Measurements from ENCODE around the gene PRR19. TPM values are rescaled to one million over a fixed set of nuclear protein-coding genes. Genes with fewer than 3 reads are reported as not detected.

PRR19 gene
- total and polyA plus RNA-seq, 10 of the 15 experiments (the other 5 are each of a cell fraction or from before 2014, with no cell fraction given), result 0.09 to 1.7 (median 0.73) TPM; not detected in 1

GRCh38 chr19:42328106-42328505 lies 26.2 kb downstream of the PRR19 start (continued):
- TF ChIP-seq ZBTB4 (CRISPR knock-in tag; IDR thresholded peaks at IDR 0.05) (no peak), CBX5 (IDR thresholded peaks at IDR 0.05; ENCODE audit: low read depth) (no peak), ZNF207 (IDR thresholded peaks at IDR 0.05; ENCODE audit: borderline replicate concordance) (no peak), KDM1A (IDR thresholded peaks at IDR 0.05; ENCODE audit: borderline replicate concordance) (no peak), PKNOX1 (IDR thresholded peaks at IDR 0.05) (no peak), POU2F2 (IDR thresholded peaks at IDR 0.05; ENCODE audit: borderline replicate concordance, low read depth, low read length) (no peak), POLR2AphosphoS2 (IDR thresholded peaks at IDR 0.05; ENCODE audit: low read depth, low read length) (no peak), REST (IDR thresholded peaks at IDR 0.05; ENCODE audit: low read depth, low read length) (no peak), PRDM15 (CRISPR knock-in tag; IDR thresholded peaks at IDR 0.05) (no peak), RAD21 (IDR thresholded peaks at IDR 0.05; ENCODE audit: insufficient read depth, low read depth, low read length) (no peak), CUX1 (IDR thresholded peaks at IDR 0.05; ENCODE audit: insufficient replicate concordance, low read depth, low read length) (no peak), SREBF1 (IDR thresholded peaks at IDR 0.05; ENCODE audit: low read length) (no peak), ESRRA (IDR thresholded peaks at IDR 0.05; ENCODE audit: low read length) (no peak)

Data from GM12878 (cell line).